Measurements from ENCODE around the gene KBTBD13. TPM values are rescaled to one million over a fixed set of nuclear protein-coding genes. Genes with fewer than 3 reads are reported as not detected.

Gene KBTBD13
- total and polyA plus RNA-seq, 12 donors: not detected

GRCh38 chr15:65056106-65056505, 20.4 kb upstream of the KBTBD13 start:
- H3K27me3 ChIP-seq: no peaks in the 10 kb centered on the region
- no peaks in the 10 kb centered on the region for H3K9me3 ChIP-seq (replicated peaks in 1 of 3)
- DNase-seq: peak in 1 of 7 donors; percentile 13
- H3K4me3 ChIP-seq: no peak overlapping the region
- WGBS, 4 donors: 77 to 86% (median 83%) methylated on average over 9 of the region's 9 CpGs
- TF ChIP-seq CTCF (IDR thresholded peaks at IDR 0.05): no peak
- no peak for TF ChIP-seq POLR2A (IDR thresholded peaks at IDR 0.05)
- no peak overlapping the region for H3K27ac ChIP-seq
- no peaks in the 10 kb centered on the region for H3K36me3 ChIP-seq (replicated peaks in 1 of 2)
- intact Hi-C loops (cut with DNase I): loop anchor here in 1 of 2 donors (10.0 kb wide), 1 partner anchor 49 kb away; no protein-coding TSS in a partner anchor
- peaks cover 0 to 5% of the 10 kb centered on the region in 2 donors for H3K4me1 ChIP-seq (replicated peaks in 1 of 2)

- Histone ChIP-seq H3K9me3 (replicated peaks in 1 of 3) (no peaks in the 10 kb centered on the region), H3K27me3 (no peaks in the 10 kb centered on the region), H3K4me3 (no peak overlapping the region), H3K4me1 (replicated peaks in 1 of 2) (peaks cover 0 to 11% of the 10 kb centered on the region in 2 donors), H3K36me3 (replicated peaks in 1 of 2) (no peaks in the 10 kb centered on the region), H3K27ac (no peak overlapping the region)
- intact Hi-C loops (cut with DNase I): loop anchor here in 1 of 2 donors (10.0 kb wide), 1 partner anchor 48 kb away; no protein-coding TSS in a partner anchor
- DNase-seq: no peak
- TF ChIP-seq CTCF (IDR thresholded peaks at IDR 0.05) (no peak), POLR2A (IDR thresholded peaks at IDR 0.05) (no peak)
- 83 to 89% (median 88%) methylated on average over 8 of the region's 8 CpGs for WGBS, 4 donors
These were observed 19.5 kb upstream of the KBTBD13 start for GRCh38 chr15:65056868-65057548.

- 82 to 93% (median 88%) methylated on average over 7 to 8 of the region's 8 CpGs for whole genome bisulfite sequencing, 4 donors
- no peaks in the 10 kb centered on the region for H3K36me3 ChIP-seq (replicated peaks in 1 of 2)
- H3K27me3 ChIP-seq: no peaks in the 10 kb centered on the region
- H3K4me1 ChIP-seq (replicated peaks in 1 of 2): peaks cover 0 to 11% of the 10 kb centered on the region in 2 donors
- TF ChIP-seq POLR2A (IDR thresholded peaks at IDR 0.05): no peak
- no peak for TF ChIP-seq CTCF (IDR thresholded peaks at IDR 0.05)
- peak in 1 of 7 donors; percentile 9 for DNase-seq
- no peak overlapping the region for H3K4me3 ChIP-seq
- H3K9me3 ChIP-seq (replicated peaks in 1 of 3): no peaks in the 10 kb centered on the region
- H3K27ac ChIP-seq: no peak overlapping the region
- intact Hi-C loops (cut with DNase I): loop anchor here in 1 of 2 donors (10.0 kb wide), 1 partner anchor 47 kb away; no protein-coding TSS in a partner anchor
These were observed 19.0 kb upstream of the KBTBD13 start for GRCh38 chr15:65057549-65057940.

GRCh38 chr15:65058394-65059368, 17.9 kb upstream of the KBTBD13 start:
- no peaks in the 10 kb centered on the region for H3K9me3 ChIP-seq (replicated peaks in 1 of 3)
- H3K4me3 ChIP-seq: no peak overlapping the region
- intact Hi-C loops (cut with DNase I): loop anchor here in 1 of 2 donors (10.0 kb wide), 1 partner anchor 46 kb away; no protein-coding TSS in a partner anchor
- DNase-seq: peak in 1 of 7 donors; percentile 13
- no peak overlapping the region for H3K27ac ChIP-seq
- no peaks in the 10 kb centered on the region for H3K27me3 ChIP-seq
- no peak for TF ChIP-seq POLR2A (IDR thresholded peaks at IDR 0.05)
- no peak for TF ChIP-seq CTCF (IDR thresholded peaks at IDR 0.05)
- no peaks in the 10 kb centered on the region for H3K36me3 ChIP-seq (replicated peaks in 1 of 2)
- WGBS, 4 donors: 85 to 94% (median 89%) methylated on average over 7 to 16 of the region's 16 CpGs
- peaks cover 0 to 11% of the 10 kb centered on the region in 2 donors for H3K4me1 ChIP-seq (replicated peaks in 1 of 2)
